Calu3 (cell line): ENCODE data around the gene FCHSD2. TPM values are rescaled to one million over a fixed set of nuclear protein-coding genes. Genes with fewer than 3 reads are reported as not detected.

Experiments used
- BruUV-seq: library from RNA; stranded (reverse); fragments of 400-500 nt; replicated peaks from 2 replicates; lab custom pipeline; 2021; lab: Mats Ljungman, UMichigan
- CTCF ChIA-PET: fragments of 300-600 bp; sonication (Branson Sonifier 250); formaldehyde crosslinking; loops from one replicate; lab custom pipeline; 2022; ENCODE audit warnings: antibody characterized with exemption; lab: Charles Lee
- DNase-seq: peaks from one replicate; pipeline ENCODE4 v3.0.0; 2022
- H3K27ac Mint-ChIP-seq: one replicate; pipeline ENCODE4 v1.8.0; 2022; ENCODE audit warnings: mixed read lengths; ENCODE audit not compliant: unreplicated experiment
- H3K27me3 Mint-ChIP-seq: one replicate; pipeline ENCODE4 v1.8.0; 2022; ENCODE audit warnings: mixed read lengths; ENCODE audit not compliant: unreplicated experiment
- H3K36me3 Mint-ChIP-seq: one replicate; pipeline ENCODE4 v1.8.0; 2022; ENCODE audit warnings: mild to moderate bottlenecking, moderate library complexity, mixed read lengths; ENCODE audit not compliant: insufficient read depth, unreplicated experiment
- H3K4me1 Mint-ChIP-seq: one replicate; pipeline ENCODE4 v1.8.0; 2022; ENCODE audit warnings: mild to moderate bottlenecking, low read depth, mixed read lengths; ENCODE audit not compliant: unreplicated experiment
- H3K4me3 Mint-ChIP-seq: one replicate; pipeline ENCODE4 v1.8.0; 2022; ENCODE audit warnings: mild to moderate bottlenecking, low read depth, moderate library complexity, mixed read lengths; ENCODE audit not compliant: unreplicated experiment
- H3K9me3 Mint-ChIP-seq: one replicate; pipeline ENCODE4 v1.8.0; 2022; ENCODE audit warnings: low read depth, mixed read lengths; ENCODE audit not compliant: unreplicated experiment
- intact Hi-C: fragments of 100-400 bp; cut with micrococcal nuclease; formaldehyde crosslinking; loops from one replicate; pipeline ENCODE4 v1.10.0; 2022; ENCODE audit not compliant: unreplicated experiment
- total RNA-seq: library from RNA; stranded (reverse); gene quantifications from 2 replicates; pipeline ENCODE4 v1.2.3, GENCODE V29; 2022
- TF ChIP-seq, protein P1 (sequence below): fragments of 200-600 bp; IDR thresholded peaks from one replicate; pipeline ENCODE4 v1.8.0; 2022; ENCODE audit warnings: antibody characterized with exemption; ENCODE audit not compliant: unreplicated experiment

The FCHSD2 gene
- total RNA-seq, 1 experiment from 2014 or later = 16.2 TPM

DNA sequence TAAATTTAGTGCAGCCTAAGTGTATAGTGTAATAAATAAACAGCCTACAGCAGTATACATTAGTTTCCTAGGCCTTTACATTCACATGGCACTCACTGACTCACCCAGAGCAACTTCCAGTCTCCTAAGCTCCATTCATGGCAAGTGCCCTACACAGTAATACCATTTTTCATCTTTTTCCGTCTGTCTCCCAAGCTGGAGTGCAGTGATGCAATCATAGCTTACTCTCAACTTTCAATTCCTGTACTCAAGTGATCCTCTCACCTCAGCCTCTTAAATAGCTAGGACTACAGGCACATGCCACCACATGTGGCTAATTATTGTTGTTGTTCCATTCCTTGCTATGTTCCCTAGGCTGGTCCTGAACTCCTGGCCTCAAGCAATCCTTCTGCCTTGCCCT, 54.4 kb downstream of the FCHSD2 start:
- BruUV-seq = no TSS peak
- H3K4me3 Mint-ChIP-seq = no peak overlapping the region
- no peaks in the 10 kb centered on the region for H3K4me1 Mint-ChIP-seq
- TF ChIP-seq, protein P1, sequence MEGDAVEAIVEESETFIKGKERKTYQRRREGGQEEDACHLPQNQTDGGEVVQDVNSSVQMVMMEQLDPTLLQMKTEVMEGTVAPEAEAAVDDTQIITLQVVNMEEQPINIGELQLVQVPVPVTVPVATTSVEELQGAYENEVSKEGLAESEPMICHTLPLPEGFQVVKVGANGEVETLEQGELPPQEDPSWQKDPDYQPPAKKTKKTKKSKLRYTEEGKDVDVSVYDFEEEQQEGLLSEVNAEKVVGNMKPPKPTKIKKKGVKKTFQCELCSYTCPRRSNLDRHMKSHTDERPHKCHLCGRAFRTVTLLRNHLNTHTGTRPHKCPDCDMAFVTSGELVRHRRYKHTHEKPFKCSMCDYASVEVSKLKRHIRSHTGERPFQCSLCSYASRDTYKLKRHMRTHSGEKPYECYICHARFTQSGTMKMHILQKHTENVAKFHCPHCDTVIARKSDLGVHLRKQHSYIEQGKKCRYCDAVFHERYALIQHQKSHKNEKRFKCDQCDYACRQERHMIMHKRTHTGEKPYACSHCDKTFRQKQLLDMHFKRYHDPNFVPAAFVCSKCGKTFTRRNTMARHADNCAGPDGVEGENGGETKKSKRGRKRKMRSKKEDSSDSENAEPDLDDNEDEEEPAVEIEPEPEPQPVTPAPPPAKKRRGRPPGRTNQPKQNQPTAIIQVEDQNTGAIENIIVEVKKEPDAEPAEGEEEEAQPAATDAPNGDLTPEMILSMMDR = no peak
- no peaks in the 10 kb centered on the region for H3K9me3 Mint-ChIP-seq
- no peaks in the 10 kb centered on the region for H3K36me3 Mint-ChIP-seq
- H3K27ac Mint-ChIP-seq = no peak overlapping the region
- no peak for DNase-seq
- intact Hi-C loops = no loop called here
- H3K27me3 Mint-ChIP-seq = no peaks in the 10 kb centered on the region
- CTCF ChIA-PET = interaction anchor here (0.6 to 0.7 kb wide), 2 partner anchors 19 to 204 kb away, joined by 3 to 4 read pairs; no protein-coding TSS in a partner anchor

- intact Hi-C loops = no loop called here
- Mint-ChIP-seq H3K36me3 (no peaks in the 10 kb centered on the region), H3K4me1 (no peaks in the 10 kb centered on the region), H3K9me3 (no peaks in the 10 kb centered on the region), H3K27ac (no peak overlapping the region), H3K27me3 (no peaks in the 10 kb centered on the region), H3K4me3 (no peak overlapping the region)
- no TSS peak for BruUV-seq
- no peak for DNase-seq
- CTCF ChIA-PET = interaction anchor here (1.4 kb wide), 1 partner anchor 70 kb away, joined by 3 read pairs; no protein-coding TSS in a partner anchor
- TF ChIP-seq, protein P1 = no peak
Measured at GRCh38 chr11:73085189-73085875, 56.8 kb downstream of the FCHSD2 start.

GRCh38 chr11:73078631-73079030, 63.5 kb downstream of the FCHSD2 start:
- intact Hi-C loops = no loop called here
- no peak overlapping the region for H3K27ac Mint-ChIP-seq

GRCh38 chr11:73077454-73077853, 64.7 kb downstream of the FCHSD2 start:
- intact Hi-C loops = no loop called here

More at GRCh38 chr11:73078631-73079030, 63.5 kb downstream of the FCHSD2 start:
- CTCF ChIA-PET = no interaction called here
- Mint-ChIP-seq H3K4me1 (peaks cover 11% of the 10 kb centered on the region), H3K36me3 (no peaks in the 10 kb centered on the region), H3K4me3 (no peak overlapping the region), H3K9me3 (no peaks in the 10 kb centered on the region), H3K27me3 (no peaks in the 10 kb centered on the region)
- TF ChIP-seq, protein P1 = no peak
- DNase-seq = no peak
- no TSS peak for BruUV-seq

More at GRCh38 chr11:73077454-73077853, 64.7 kb downstream of the FCHSD2 start:
- no peaks in the 10 kb centered on the region for H3K27me3 Mint-ChIP-seq
- BruUV-seq = no TSS peak
- no peaks in the 10 kb centered on the region for H3K36me3 Mint-ChIP-seq
- TF ChIP-seq, protein P1 = no peak
- no peak overlapping the region for H3K27ac Mint-ChIP-seq
- DNase-seq = no peak
- no peak overlapping the region for H3K4me3 Mint-ChIP-seq
- CTCF ChIA-PET = no interaction called here
- H3K4me1 Mint-ChIP-seq = peaks cover 22% of the 10 kb centered on the region
- H3K9me3 Mint-ChIP-seq = no peaks in the 10 kb centered on the region
